ENCODE results near the gene MAPK10.
"Not testable (repeated sequence)": the region's sequence is repeated elsewhere in the genome, so short reads cannot be mapped to it uniquely, and the experiment has no call there.

Gene MAPK10

DNA sequence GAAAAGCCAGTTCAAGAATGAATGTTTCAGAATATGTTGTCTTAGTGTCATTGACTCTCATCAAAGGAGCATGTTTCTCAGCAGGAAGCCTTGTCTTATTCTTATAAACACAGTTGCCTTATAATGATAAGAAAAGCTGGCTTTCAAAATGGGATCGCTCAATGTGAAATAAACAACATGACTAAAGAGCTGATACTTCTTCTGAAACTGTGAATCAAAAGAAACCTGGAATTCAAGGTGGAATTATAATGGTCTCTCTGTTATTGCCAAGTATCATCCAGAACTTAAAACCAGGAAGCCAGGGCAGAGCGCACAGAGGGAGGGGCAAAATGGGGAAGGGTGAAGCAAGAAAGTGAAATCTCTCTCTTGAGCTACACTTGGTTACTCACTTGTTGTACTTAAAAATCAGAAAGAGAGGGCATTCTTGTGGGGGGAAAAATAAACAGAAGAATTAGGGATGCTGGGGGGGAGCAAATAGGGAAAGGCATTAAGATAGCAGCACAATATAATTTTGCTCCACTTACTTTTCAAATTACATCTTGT, 270.0 kb downstream of the MAPK10 start:
- TF ChIP-seq, protein P1, sequence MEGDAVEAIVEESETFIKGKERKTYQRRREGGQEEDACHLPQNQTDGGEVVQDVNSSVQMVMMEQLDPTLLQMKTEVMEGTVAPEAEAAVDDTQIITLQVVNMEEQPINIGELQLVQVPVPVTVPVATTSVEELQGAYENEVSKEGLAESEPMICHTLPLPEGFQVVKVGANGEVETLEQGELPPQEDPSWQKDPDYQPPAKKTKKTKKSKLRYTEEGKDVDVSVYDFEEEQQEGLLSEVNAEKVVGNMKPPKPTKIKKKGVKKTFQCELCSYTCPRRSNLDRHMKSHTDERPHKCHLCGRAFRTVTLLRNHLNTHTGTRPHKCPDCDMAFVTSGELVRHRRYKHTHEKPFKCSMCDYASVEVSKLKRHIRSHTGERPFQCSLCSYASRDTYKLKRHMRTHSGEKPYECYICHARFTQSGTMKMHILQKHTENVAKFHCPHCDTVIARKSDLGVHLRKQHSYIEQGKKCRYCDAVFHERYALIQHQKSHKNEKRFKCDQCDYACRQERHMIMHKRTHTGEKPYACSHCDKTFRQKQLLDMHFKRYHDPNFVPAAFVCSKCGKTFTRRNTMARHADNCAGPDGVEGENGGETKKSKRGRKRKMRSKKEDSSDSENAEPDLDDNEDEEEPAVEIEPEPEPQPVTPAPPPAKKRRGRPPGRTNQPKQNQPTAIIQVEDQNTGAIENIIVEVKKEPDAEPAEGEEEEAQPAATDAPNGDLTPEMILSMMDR (IDR thresholded peaks at IDR 0.05; ENCODE audit: control insufficient read depth, insufficient read depth, low read depth, low read length, missing control alignments): no peak
- no peak overlapping the region for H3K4me3 ChIP-seq (ENCODE audit: control insufficient read depth, low read depth, low read length)
- no peak for DNase-seq (ENCODE audit: low read depth)

GRCh38 chr4:86089053-86089452, 270.8 kb downstream of the MAPK10 start:
- TF ChIP-seq, protein P1 (IDR thresholded peaks at IDR 0.05; ENCODE audit: control insufficient read depth, insufficient read depth, low read depth, low read length, missing control alignments): no peak
- DNase-seq (ENCODE audit: low read depth): no peak

DNA sequence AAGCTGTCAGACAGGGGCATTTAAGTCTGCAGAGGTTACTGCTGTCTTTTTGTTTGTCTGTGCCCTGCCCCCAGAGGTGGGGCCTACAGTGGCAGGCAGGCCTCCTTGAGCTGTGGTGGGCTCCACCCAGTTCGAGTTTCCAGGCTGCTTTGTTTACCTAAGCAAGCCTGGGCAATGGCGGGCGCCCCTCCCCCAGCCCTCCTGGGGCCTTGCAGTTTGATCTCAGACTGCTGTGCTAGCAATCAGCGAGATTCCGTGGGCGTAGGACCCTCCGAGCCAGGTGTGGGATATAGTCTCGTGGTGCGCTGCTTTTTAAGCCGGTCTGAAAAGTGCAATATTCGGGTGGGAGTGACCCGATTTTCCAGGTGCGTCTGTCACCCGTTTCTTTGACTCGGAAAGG, 284.1 kb downstream of the MAPK10 start:
- not testable (repeated sequence) for H3K4me3 ChIP-seq (ENCODE audit: control insufficient read depth, low read depth, low read length); DNase-seq (ENCODE audit: low read depth)

More at GRCh38 chr4:86089053-86089452, 270.8 kb downstream of the MAPK10 start:
- H3K4me3 ChIP-seq (ENCODE audit: control insufficient read depth, low read depth, low read length): no peak overlapping the region

DNA sequence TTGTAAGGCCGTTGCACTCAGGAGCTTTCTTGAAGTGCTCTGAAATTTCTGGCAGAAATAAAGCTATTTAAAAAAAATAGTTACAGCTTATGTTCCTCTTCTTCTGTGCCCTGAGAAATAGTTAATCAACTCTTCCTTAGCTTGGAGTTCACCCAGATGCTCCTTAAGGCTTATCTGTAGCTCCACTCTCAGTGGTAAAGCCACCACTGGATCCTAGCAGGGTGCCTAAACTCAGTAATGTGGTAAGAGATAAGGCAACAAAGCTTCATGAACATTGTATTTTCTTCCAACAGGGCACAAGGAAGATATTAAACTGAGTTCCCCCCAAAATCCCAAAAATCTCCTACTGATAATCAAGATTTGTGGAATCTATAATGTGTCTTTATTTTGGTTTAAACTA, 299.5 kb downstream of the MAPK10 start:
- TF ChIP-seq, protein P1 (IDR thresholded peaks at IDR 0.05; ENCODE audit: control insufficient read depth, insufficient read depth, low read depth, low read length, missing control alignments): no peak
- DNase-seq (ENCODE audit: low read depth): no peak
- H3K4me3 ChIP-seq (ENCODE audit: control insufficient read depth, low read depth, low read length): no peak overlapping the region

DNA sequence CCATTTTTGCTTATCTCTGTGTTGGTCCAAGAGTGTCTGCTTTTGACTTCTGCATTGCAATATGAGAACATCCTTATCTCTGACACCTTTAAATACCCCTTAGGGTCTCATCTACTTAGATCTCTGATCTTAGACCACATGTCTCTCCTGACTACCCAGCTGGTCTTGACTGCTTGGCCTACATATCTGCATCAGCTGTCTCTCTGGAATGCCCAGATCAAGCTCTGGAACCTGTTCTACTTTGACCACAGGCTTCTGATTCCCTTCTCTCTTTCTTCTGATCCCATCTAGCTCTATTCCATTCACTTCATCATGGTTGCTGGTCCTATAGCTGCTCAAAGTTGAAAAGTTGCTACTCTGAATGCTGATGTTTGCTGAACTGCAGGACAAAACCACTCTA, 301.2 kb downstream of the MAPK10 start:
- DNase-seq (ENCODE audit: low read depth): no peak
- H3K4me3 ChIP-seq (ENCODE audit: control insufficient read depth, low read depth, low read length): no peak overlapping the region
- TF ChIP-seq, protein P1 (IDR thresholded peaks at IDR 0.05; ENCODE audit: control insufficient read depth, insufficient read depth, low read depth, low read length, missing control alignments): no peak

DNA sequence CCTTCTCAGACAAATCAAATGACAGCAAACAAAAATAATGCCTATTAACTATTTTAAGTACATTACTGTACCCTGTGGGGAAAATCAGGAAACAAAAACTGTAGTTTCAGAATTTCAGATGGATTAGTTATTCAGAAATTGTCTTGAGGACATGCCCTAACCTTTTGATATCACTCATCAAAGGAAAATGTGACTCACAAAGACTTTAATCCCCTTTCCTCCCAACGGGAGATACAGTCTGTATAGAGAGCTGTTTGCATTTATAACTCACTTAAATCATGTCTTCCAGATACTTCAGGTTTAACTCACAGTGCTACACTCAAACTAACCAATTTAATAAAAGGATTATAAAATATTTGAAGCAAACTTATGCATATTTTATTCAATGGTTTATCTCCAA, 304.0 kb downstream of the MAPK10 start:
- no peak for DNase-seq (ENCODE audit: low read depth)

GRCh38 chr4:86054286-86055032, 305.4 kb downstream of the MAPK10 start:
- TF ChIP-seq, protein P1 (IDR thresholded peaks at IDR 0.05; ENCODE audit: control insufficient read depth, insufficient read depth, low read depth, low read length, missing control alignments): no peak
- H3K4me3 ChIP-seq (ENCODE audit: control insufficient read depth, low read depth, low read length): no peak overlapping the region
- no peak for DNase-seq (ENCODE audit: low read depth)

More for the DNA sequence above, 304.0 kb downstream of the MAPK10 start:
- TF ChIP-seq, protein P1 (IDR thresholded peaks at IDR 0.05; ENCODE audit: control insufficient read depth, insufficient read depth, low read depth, low read length, missing control alignments): no peak
- no peak overlapping the region for H3K4me3 ChIP-seq (ENCODE audit: control insufficient read depth, low read depth, low read length)
